ENCODE measurements around the gene KRTAP5-9. TPM values are rescaled to one million over a fixed set of nuclear protein-coding genes. Genes with fewer than 3 reads are reported as not detected.

Gene KRTAP5-9
- total and polyA plus RNA-seq, 2 of the 8 experiments (the other 6 are each of a cell fraction or from before 2014, with no cell fraction given), result 0.11 TPM; not detected in 1

GRCh38 chr11:71568704-71569349 is 20.6 kb downstream of the KRTAP5-9 start:
- no peak for DNase-seq (ENCODE audit: low read depth in 1 of 2, low spot score in 2 of 2)
- CTCF ChIA-PET (ENCODE audit: partially characterized antibody), result no interaction called here
- TF ChIP-seq BRCA1 (IDR thresholded peaks at IDR 0.05; ENCODE audit: low read depth, low read length) (no peak), ATF3 (IDR thresholded peaks at IDR 0.05; ENCODE audit: insufficient read depth, low read depth, low read length) (no peak), CHD1 (IDR thresholded peaks at IDR 0.05; ENCODE audit: low read depth, low read length) (no peak), SIX5 (IDR thresholded peaks at IDR 0.05; ENCODE audit: low read depth, low read length) (no peak), JUN (IDR thresholded peaks at IDR 0.05; ENCODE audit: low read depth, low read length) (no peak), KDM1A (IDR thresholded peaks at IDR 0.05; ENCODE audit: borderline replicate concordance, low read length) (no peak), SP1 (IDR thresholded peaks at IDR 0.05; ENCODE audit: low read depth, low read length) (no peak), TCF12 (IDR thresholded peaks at IDR 0.05; ENCODE audit: low read depth, low read length) (no peak), ATF2 (IDR thresholded peaks at IDR 0.05; ENCODE audit: low read length) (no peak), E2F6 (IDR thresholded peaks at IDR 0.05) (no peak), SIRT6 (IDR thresholded peaks at IDR 0.05; ENCODE audit: low read length) (no peak)

More at GRCh38 chr11:71568704-71569349, 20.6 kb downstream of the KRTAP5-9 start:
- Histone ChIP-seq H3K18ac (ENCODE audit: extremely low read depth, low read length) (no peak overlapping the region), H4K20me1 (replicated peaks in 1 of 2; ENCODE audit: control insufficient read depth in 1 of 2, insufficient read depth in 2 of 2, low read length in 2 of 2) (peaks cover 0 to 4% of the 10 kb centered on the region in 2 experiments), H2AFZ (ENCODE audit: low read length) (no peak overlapping the region), H2BK20ac (ENCODE audit: low read length) (0 out of 2 replicates have a peak overlapping the region, but pooled peaks have one; percentile 34), H3K27ac (ENCODE audit: low read depth, low read length) (no peak overlapping the region), H3K36me3 (ENCODE audit: control insufficient read depth in 2 of 4, insufficient read depth in 4 of 4, low read length in 3 of 4) (no peaks in the 10 kb centered on the region), H3K79me1 (ENCODE audit: low read depth, low read length) (no peaks in the 10 kb centered on the region), H3K4ac (replicated peaks; ENCODE audit: insufficient read length, low read depth, low read length) (no peak overlapping the region), H2BK15ac (ENCODE audit: low read length) (no peak overlapping the region), H3K9ac (replicated peaks in 1 of 4; ENCODE audit: extremely low read depth in 1 of 4, low read depth in 3 of 4, low read length in 3 of 4) (no peak overlapping the region), H4K5ac (ENCODE audit: insufficient read length, low read depth, low read length) (no peak overlapping the region), H3K56ac (replicated peaks; ENCODE audit: insufficient read length, low read depth, low read length) (no peak overlapping the region), H3K4me3 (ENCODE audit: extremely low read depth in 1 of 4, insufficient read depth in 2 of 4, low read depth in 3 of 4, low read length in 4 of 4) (no peak overlapping the region), H3K14ac (ENCODE audit: insufficient read length) (no peak overlapping the region), H2BK5ac (ENCODE audit: low read depth, low read length) (no peak overlapping the region), H3K27me3 (replicated peaks in 1 of 4; ENCODE audit: control insufficient read depth in 3 of 4, extremely low read depth in 1 of 4, insufficient read depth in 3 of 4, low read length in 3 of 4) (peaks cover 0 to 2% (median 0%) of the 10 kb centered on the region in 4 experiments; a peak in 2 of 7 replicates), H4K8ac (ENCODE audit: extremely low read depth, insufficient read depth, low read length) (no peak overlapping the region), H2BK12ac (ENCODE audit: low read depth, low read length) (peak overlapping the region; percentile 23; the same call in 1 of the 2 replicates), H3K4me1 (replicated peaks in 1 of 4; ENCODE audit: control insufficient read depth in 3 of 4, insufficient read depth in 4 of 4, low read length in 3 of 4) (peaks cover 0 to 8% (median 4%) of the 10 kb centered on the region in 4 experiments; a peak in 5 of 7 replicates), H2BK120ac (replicated peaks; ENCODE audit: low read depth, low read length) (no peak overlapping the region), H4K91ac (replicated peaks; ENCODE audit: insufficient read length, low read length) (no peak overlapping the region), H3K23ac (ENCODE audit: insufficient read length) (no peak overlapping the region), H3K4me2 (ENCODE audit: insufficient read depth in 1 of 2, low read depth in 2 of 2, low read length in 2 of 2) (no peak overlapping the region), H3K79me2 (ENCODE audit: control insufficient read depth in 1 of 2, insufficient read depth in 2 of 2, low read length in 2 of 2) (no peaks in the 10 kb centered on the region), H3K9me3 (ENCODE audit: insufficient read depth in 2 of 2, low read depth in 1 of 2, low read length in 1 of 2) (no peaks in the 10 kb centered on the region), H3K23me2 (ENCODE audit: low read depth, low read length) (peaks cover 3% of the 10 kb centered on the region; the same call in 1 of the 2 replicates), H2AK5ac (ENCODE audit: low read depth, low read length) (no peak overlapping the region)
- FAIRE-seq, result no peak
- 79% methylated on average over 8 of the region's 8 CpGs; no CpG with 5 or more reads in 1 of the 2 experiments for WGBS, 2 experiments (ENCODE audit: extremely low coverage in 1 of 2, insufficient coverage in 1 of 2, insufficient read length in 1 of 2, insufficient replicate concordance in 2 of 2, low coverage in 1 of 2, low lambda C conversion rate in 2 of 2, missing lambda C conversion rate in 1 of 2)
- POLR2A ChIA-PET (ENCODE audit: partially characterized antibody), result no interaction called here

Measured in H1 (cell line).